ENCODE results near the gene EGFL7. TPM values are rescaled to one million over a fixed set of nuclear protein-coding genes. Genes with fewer than 3 reads are reported as not detected.

The EGFL7 gene
- total RNA-seq, 1 experiment from 2014 or later = 0.81 TPM

- Histone ChIP-seq H3K9me3 (replicated peaks) (no peaks in the 10 kb centered on the region), H3K4me3 (no peak overlapping the region), H3K36me3 (no peaks in the 10 kb centered on the region), H3K27ac (no peak overlapping the region), H3K27me3 (peaks cover 37% of the 10 kb centered on the region), H3K4me1 (peaks cover 22% of the 10 kb centered on the region; the same call in 1 of the 2 replicates)
- peak in 1 of 2 experiments; percentile 56 for DNase-seq
These were observed 16.6 kb upstream of the EGFL7 start for GRCh38 chr9:136645903-136646754.

- no peak overlapping the region for H3K27ac ChIP-seq
- no peak overlapping the region for H3K4me3 ChIP-seq
- H3K27me3 ChIP-seq = peaks cover 37% of the 10 kb centered on the region
- H3K36me3 ChIP-seq = no peaks in the 10 kb centered on the region
- no peak for DNase-seq
- H3K9me3 ChIP-seq (replicated peaks) = no peaks in the 10 kb centered on the region
- peaks cover 16% of the 10 kb centered on the region; the same call in 1 of the 2 replicates for H3K4me1 ChIP-seq
These were observed 15.6 kb upstream of the EGFL7 start for GRCh38 chr9:136646827-136647711.

- peaks cover 16% of the 10 kb centered on the region; the same call in 1 of the 2 replicates for H3K4me1 ChIP-seq
- H3K9me3 ChIP-seq (replicated peaks) = no peaks in the 10 kb centered on the region
- peak in 1 of 2 experiments; percentile 51 for DNase-seq
- no peak overlapping the region for H3K27ac ChIP-seq
- H3K36me3 ChIP-seq = no peaks in the 10 kb centered on the region
- H3K4me3 ChIP-seq = no peak overlapping the region
- H3K27me3 ChIP-seq = peaks cover 43% of the 10 kb centered on the region
These were observed 14.0 kb upstream of the EGFL7 start for GRCh38 chr9:136648751-136649150.

- no peak for DNase-seq
- H3K9me3 ChIP-seq (replicated peaks) = no peaks in the 10 kb centered on the region
- H3K4me3 ChIP-seq = no peak overlapping the region
- no peaks in the 10 kb centered on the region for H3K36me3 ChIP-seq
- peaks cover 46% of the 10 kb centered on the region for H3K27me3 ChIP-seq
- H3K27ac ChIP-seq = no peak overlapping the region
- H3K4me1 ChIP-seq = peaks cover 11% of the 10 kb centered on the region; the same call in 1 of the 2 replicates
These were observed 12.7 kb upstream of the EGFL7 start for GRCh38 chr9:136650021-136650420.

- H3K4me3 ChIP-seq = no peak overlapping the region
- DNase-seq = no peak
- no peak overlapping the region for H3K27ac ChIP-seq
- no peaks in the 10 kb centered on the region for H3K36me3 ChIP-seq
- H3K4me1 ChIP-seq = peaks cover 10% of the 10 kb centered on the region; the same call in 1 of the 2 replicates
- peaks cover 47% of the 10 kb centered on the region for H3K27me3 ChIP-seq
- no peaks in the 10 kb centered on the region for H3K9me3 ChIP-seq (replicated peaks)
These were observed 12.1 kb upstream of the EGFL7 start for GRCh38 chr9:136650648-136651047.

- Histone ChIP-seq H3K4me1 (peaks cover 6% of the 10 kb centered on the region; the same call in 1 of the 2 replicates), H3K9me3 (replicated peaks) (no peaks in the 10 kb centered on the region), H3K4me3 (no peak overlapping the region), H3K36me3 (no peaks in the 10 kb centered on the region), H3K27ac (no peak overlapping the region), H3K27me3 (peaks cover 47% of the 10 kb centered on the region)
- no peak for DNase-seq
These were observed 10.9 kb upstream of the EGFL7 start for GRCh38 chr9:136651860-136652259.

GRCh38 chr9:136653323-136654079, 9.2 kb upstream of the EGFL7 start:
- no peak overlapping the region for H3K4me3 ChIP-seq
- no peaks in the 10 kb centered on the region for H3K36me3 ChIP-seq
- peaks cover 6% of the 10 kb centered on the region; the same call in 1 of the 2 replicates for H3K4me1 ChIP-seq
- peaks cover 52% of the 10 kb centered on the region for H3K27me3 ChIP-seq
- no peak overlapping the region for H3K27ac ChIP-seq
- no peak for DNase-seq
- no peaks in the 10 kb centered on the region for H3K9me3 ChIP-seq (replicated peaks)

GRCh38 chr9:136654820-136655535, 7.7 kb upstream of the EGFL7 start:
- Histone ChIP-seq H3K9me3 (replicated peaks) (no peaks in the 10 kb centered on the region), H3K36me3 (no peaks in the 10 kb centered on the region), H3K4me3 (no peak overlapping the region), H3K4me1 (peaks cover 6% of the 10 kb centered on the region; the same call in 1 of the 2 replicates), H3K27ac (no peak overlapping the region), H3K27me3 (peaks cover 59% of the 10 kb centered on the region)
- no peak for DNase-seq

- Histone ChIP-seq H3K27ac (no peak overlapping the region), H3K4me1 (peaks cover 6% of the 10 kb centered on the region; the same call in 1 of the 2 replicates), H3K9me3 (replicated peaks) (no peaks in the 10 kb centered on the region), H3K36me3 (no peaks in the 10 kb centered on the region), H3K4me3 (peak overlapping the region; percentile 41), H3K27me3 (peaks cover 66% of the 10 kb centered on the region)
- DNase-seq = no peak
These were observed 7.1 kb upstream of the EGFL7 start for GRCh38 chr9:136655536-136656182.

GRCh38 chr9:136656183-136656738, 6.5 kb upstream of the EGFL7 start:
- Histone ChIP-seq H3K4me3 (peak overlapping the region; percentile 41; the same call in 1 of the 2 replicates), H3K36me3 (no peaks in the 10 kb centered on the region), H3K27me3 (peaks cover 72% of the 10 kb centered on the region), H3K4me1 (peaks cover 6% of the 10 kb centered on the region; the same call in 1 of the 2 replicates), H3K9me3 (replicated peaks) (no peaks in the 10 kb centered on the region), H3K27ac (no peak overlapping the region)
- no peak for DNase-seq

GRCh38 chr9:136656795-136657611, 5.7 kb upstream of the EGFL7 start:
- Histone ChIP-seq H3K27ac (no peak overlapping the region), H3K36me3 (no peaks in the 10 kb centered on the region), H3K27me3 (peaks cover 80% of the 10 kb centered on the region), H3K4me1 (peaks cover 6% of the 10 kb centered on the region; the same call in 1 of the 2 replicates), H3K4me3 (no peak overlapping the region), H3K9me3 (replicated peaks) (no peaks in the 10 kb centered on the region)
- DNase-seq = no peak

- Histone ChIP-seq H3K4me1 (peaks cover 6% of the 10 kb centered on the region; the same call in 1 of the 2 replicates), H3K4me3 (no peak overlapping the region), H3K27ac (no peak overlapping the region), H3K36me3 (no peaks in the 10 kb centered on the region), H3K27me3 (peaks cover 90% of the 10 kb centered on the region), H3K9me3 (replicated peaks) (no peaks in the 10 kb centered on the region)
- no peak for DNase-seq
These were observed 4.5 kb upstream of the EGFL7 start for GRCh38 chr9:136657974-136658848.
